ENCODE data around the gene MYO18B. TPM values are rescaled to one million over a fixed set of nuclear protein-coding genes. Genes with fewer than 3 reads are reported as not detected.

Gene MYO18B
- total and polyA plus RNA-seq, 2 of the 8 experiments (the other 6 are each of a cell fraction or from before 2014, with no cell fraction given) = 0.62 to 0.78 TPM

DNA sequence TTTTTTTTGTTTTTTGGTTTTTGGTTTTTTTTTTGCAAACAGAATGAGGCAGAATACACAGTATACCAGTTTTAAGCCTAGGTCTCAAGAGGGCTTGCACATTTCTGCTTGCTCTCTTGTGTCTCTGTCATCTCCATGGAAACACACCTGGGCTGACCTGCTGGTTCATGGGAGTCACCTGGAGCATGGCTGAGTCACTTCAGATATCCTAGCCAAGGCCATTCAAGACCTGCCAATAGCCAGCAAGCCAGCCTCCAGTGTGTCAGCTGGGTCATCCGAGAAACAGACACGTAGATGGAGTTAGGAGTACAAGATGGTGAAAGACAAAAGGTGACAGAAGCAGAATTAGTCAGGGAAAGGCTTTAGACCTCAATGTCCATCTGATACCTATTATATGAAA lies 303.1 kb downstream of the MYO18B start:
- Histone ChIP-seq H3K27me3 (replicated peaks in 1 of 4; ENCODE audit: control insufficient read depth in 3 of 4, extremely low read depth in 1 of 4, insufficient read depth in 3 of 4, low read length in 3 of 4) (no peaks in the 10 kb centered on the region; a peak in 1 of 7 replicates), H2BK120ac (replicated peaks; ENCODE audit: low read depth, low read length) (no peak overlapping the region), H4K20me1 (replicated peaks in 1 of 2; ENCODE audit: control insufficient read depth in 1 of 2, insufficient read depth in 2 of 2, low read length in 2 of 2) (no peaks in the 10 kb centered on the region), H3K9ac (replicated peaks in 1 of 4; ENCODE audit: extremely low read depth in 1 of 4, low read depth in 3 of 4, low read length in 3 of 4) (no peak overlapping the region), H2AFZ (ENCODE audit: low read length) (no peak overlapping the region), H3K36me3 (ENCODE audit: control insufficient read depth in 2 of 4, insufficient read depth in 4 of 4, low read length in 3 of 4) (no peaks in the 10 kb centered on the region), H3K9me3 (ENCODE audit: insufficient read depth in 2 of 2, low read depth in 1 of 2, low read length in 1 of 2) (no peaks in the 10 kb centered on the region), H3K23me2 (ENCODE audit: low read depth, low read length) (no peaks in the 10 kb centered on the region), H3K27ac (ENCODE audit: low read depth, low read length) (no peak overlapping the region), H3K14ac (ENCODE audit: insufficient read length) (no peak overlapping the region), H3K4me1 (replicated peaks in 1 of 4; ENCODE audit: control insufficient read depth in 3 of 4, insufficient read depth in 4 of 4, low read length in 3 of 4) (no peaks in the 10 kb centered on the region), H4K91ac (replicated peaks; ENCODE audit: insufficient read length, low read length) (no peak overlapping the region), H3K4me2 (ENCODE audit: insufficient read depth in 1 of 2, low read depth in 2 of 2, low read length in 2 of 2) (no peak overlapping the region), H2BK5ac (ENCODE audit: low read depth, low read length) (no peak overlapping the region), H2BK12ac (ENCODE audit: low read depth, low read length) (no peak overlapping the region), H2BK20ac (ENCODE audit: low read length) (no peak overlapping the region), H4K8ac (ENCODE audit: extremely low read depth, insufficient read depth, low read length) (no peak overlapping the region), H3K4ac (replicated peaks; ENCODE audit: insufficient read length, low read depth, low read length) (no peak overlapping the region), H3K23ac (ENCODE audit: insufficient read length) (no peak overlapping the region), H2BK15ac (ENCODE audit: low read length) (no peak overlapping the region), H3K18ac (ENCODE audit: extremely low read depth, low read length) (no peak overlapping the region), H3K4me3 (ENCODE audit: extremely low read depth in 1 of 4, insufficient read depth in 2 of 4, low read depth in 3 of 4, low read length in 4 of 4) (no peak overlapping the region), H3K79me1 (ENCODE audit: low read depth, low read length) (no peaks in the 10 kb centered on the region), H4K5ac (ENCODE audit: insufficient read length, low read depth, low read length) (no peak overlapping the region), H3K56ac (replicated peaks; ENCODE audit: insufficient read length, low read depth, low read length) (no peak overlapping the region), H2AK5ac (ENCODE audit: low read depth, low read length) (no peak overlapping the region), H3K79me2 (ENCODE audit: control insufficient read depth in 1 of 2, insufficient read depth in 2 of 2, low read length in 2 of 2) (no peaks in the 10 kb centered on the region)
- FAIRE-seq = no peak
- no peak for DNase-seq (ENCODE audit: low read depth in 1 of 2, low spot score in 2 of 2)
- WGBS, 2 experiments (ENCODE audit: extremely low coverage in 1 of 2, insufficient coverage in 1 of 2, insufficient read length in 1 of 2, insufficient replicate concordance in 2 of 2, low coverage in 1 of 2, low lambda C conversion rate in 2 of 2, missing lambda C conversion rate in 1 of 2) = 100% methylated on average over 2 of the region's 2 CpGs; no CpG with 5 or more reads in 1 of the 2 experiments
- no peak for TF ChIP-seq SIX5 (IDR thresholded peaks at IDR 0.05; ENCODE audit: low read depth, low read length)
- no peak for TF ChIP-seq EGR1 (IDR thresholded peaks at IDR 0.05; ENCODE audit: borderline replicate concordance, low read depth, low read length)
- CTCF ChIA-PET (ENCODE audit: partially characterized antibody) = interaction anchor here (0.8 kb wide), 1 partner anchor 53 kb away, joined by 3 read pairs; no protein-coding TSS in a partner anchor
- POLR2A ChIA-PET (ENCODE audit: partially characterized antibody) = no interaction called here
